Measurements from ENCODE around the gene CELF1.

DNA sequence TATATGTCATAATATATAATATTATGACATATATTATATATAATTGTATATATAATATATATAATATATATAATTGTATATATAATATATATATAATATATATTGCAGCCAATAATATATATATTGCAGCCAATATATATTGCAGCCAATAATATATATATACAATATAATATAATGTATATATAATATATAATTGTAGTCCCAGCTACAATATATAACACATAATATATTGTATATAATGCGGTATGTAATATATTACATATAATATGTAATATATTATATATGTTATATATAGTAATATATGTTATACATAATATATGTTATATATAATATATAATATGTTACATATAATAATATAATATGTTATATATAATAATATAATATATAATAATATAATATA is 5.8 kb upstream of the CELF1 start:
- TF ChIP-seq, protein P1, sequence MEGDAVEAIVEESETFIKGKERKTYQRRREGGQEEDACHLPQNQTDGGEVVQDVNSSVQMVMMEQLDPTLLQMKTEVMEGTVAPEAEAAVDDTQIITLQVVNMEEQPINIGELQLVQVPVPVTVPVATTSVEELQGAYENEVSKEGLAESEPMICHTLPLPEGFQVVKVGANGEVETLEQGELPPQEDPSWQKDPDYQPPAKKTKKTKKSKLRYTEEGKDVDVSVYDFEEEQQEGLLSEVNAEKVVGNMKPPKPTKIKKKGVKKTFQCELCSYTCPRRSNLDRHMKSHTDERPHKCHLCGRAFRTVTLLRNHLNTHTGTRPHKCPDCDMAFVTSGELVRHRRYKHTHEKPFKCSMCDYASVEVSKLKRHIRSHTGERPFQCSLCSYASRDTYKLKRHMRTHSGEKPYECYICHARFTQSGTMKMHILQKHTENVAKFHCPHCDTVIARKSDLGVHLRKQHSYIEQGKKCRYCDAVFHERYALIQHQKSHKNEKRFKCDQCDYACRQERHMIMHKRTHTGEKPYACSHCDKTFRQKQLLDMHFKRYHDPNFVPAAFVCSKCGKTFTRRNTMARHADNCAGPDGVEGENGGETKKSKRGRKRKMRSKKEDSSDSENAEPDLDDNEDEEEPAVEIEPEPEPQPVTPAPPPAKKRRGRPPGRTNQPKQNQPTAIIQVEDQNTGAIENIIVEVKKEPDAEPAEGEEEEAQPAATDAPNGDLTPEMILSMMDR (IDR thresholded peaks at IDR 0.05): no peak
- TF ChIP-seq POLR2A (IDR thresholded peaks at IDR 0.05; ENCODE audit: low read depth): no peak
- no peak for TF ChIP-seq EP300 (IDR thresholded peaks at IDR 0.05)
- no peak for TF ChIP-seq POLR2AphosphoS5 (IDR thresholded peaks at IDR 0.05)

Measured in esophagus muscularis mucosa (tissue), 4 donors.